H1 (cell line): Measurements from ENCODE around the gene GZMM. TPM values are rescaled to one million over a fixed set of nuclear protein-coding genes. Genes with fewer than 3 reads are reported as not detected.

Experiments
- E2F6 ChIP-seq: IDR thresholded peaks from 2 replicates; pipeline ENCODE4 v1.6.1; 2012; ENCODE audit warnings: inconsistent platforms
- KDM5A ChIP-seq: fragments of 200-600 bp; IDR thresholded peaks from 2 replicates; pipeline ENCODE4 v1.7.1; 2012; ENCODE audit warnings: mild to moderate bottlenecking, low read length, inconsistent platforms, mixed read lengths
- RAD21 ChIP-seq, 2 experiments: IDR thresholded peaks in 1 of 2; conservative IDR thresholded peaks in 1 of 2; 2 replicates each; pipeline ENCODE4 v1.6.1; 2011; ENCODE audit warnings: low read depth in 2 of 2, low read length in 2 of 2, improper control_type of control experiment in 1 of 2, inconsistent platforms in 1 of 2, mild to moderate bottlenecking in 1 of 2, moderate library complexity in 1 of 2
- RNF2 ChIP-seq: fragments of 200-900, 300-1000 bp; sonication (generic); IDR thresholded peaks from 2 replicates; pipeline ENCODE4 v1.7.1; 2016; ENCODE audit warnings: borderline replicate concordance, low read depth, mild to moderate bottlenecking, antibody characterized with exemption, low read length; ENCODE audit not compliant: poor library complexity, severe bottlenecking; ENCODE audit errors: missing control alignments
- SIX5 ChIP-seq: IDR thresholded peaks from 2 replicates; pipeline ENCODE4 v1.6.1; 2011; ENCODE audit warnings: mild to moderate bottlenecking, low read depth, low read length
- SP4 ChIP-seq: IDR thresholded peaks from 2 replicates; pipeline ENCODE4 v1.6.1; 2012; ENCODE audit warnings: low read length, inconsistent platforms
- TAF1 ChIP-seq: IDR thresholded peaks from 2 replicates; pipeline ENCODE4 v1.6.1; 2011; ENCODE audit warnings: mild to moderate bottlenecking, low read depth, low read length
- polyA plus RNA-seq, 7 experiments: library from polyadenylated mRNA; depleted of rRNA in 3 of 7; stranded (reverse) in 5 of 7; unstranded in 2 of 7; fragments of >200 nt in 5 of 7; fragments of 200-250 nt in 2 of 7; gene quantifications; 1 replicate in 5 of 7; 2 replicates in 1 of 7; 4 replicates in 1 of 7; pipeline versions ENCODE4 v1.2.1 to v1.2.3, GENCODE V29; 2011 to 2013; ENCODE audit warnings: missing spikeins in 2 of 7, mixed read lengths in 2 of 7
- total RNA-seq: library from RNA; stranded (reverse); fragmentation: NEBNext Ultra II Directional; extraction: Animal tissue kit (Norgen Biotek cat#: 25700); gene quantifications from 2 replicates; pipeline ENCODE4 v1.2.1, GENCODE V29; 2021
- TF ChIP-seq, protein P1 (sequence below): fragments of 300-600 bp; sonication (generic); IDR thresholded peaks from 2 replicates; pipeline ENCODE4 v1.7.1; 2012; ENCODE audit warnings: low read length, moderate library complexity, mild to moderate bottlenecking, inconsistent platforms; ENCODE audit not compliant: insufficient replicate concordance
- TF ChIP-seq, protein P2 (sequence below): IDR thresholded peaks from 2 replicates; pipeline ENCODE4 v1.6.1; 2012; ENCODE audit warnings: inconsistent platforms

The GZMM gene
- total and polyA plus RNA-seq, 2 of the 8 experiments (the other 6 are each of a cell fraction or from before 2014, with no cell fraction given) = 0.09 to 0.32 TPM

GRCh38 chr19:518598-519231 lies 25.1 kb upstream of the GZMM start (continued):
- no peak for TF ChIP-seq TAF1
- TF ChIP-seq SP4 = no peak
- peak; percentile 68 for TF ChIP-seq E2F6
- no peak for TF ChIP-seq KDM5A
- TF ChIP-seq, protein P1, sequence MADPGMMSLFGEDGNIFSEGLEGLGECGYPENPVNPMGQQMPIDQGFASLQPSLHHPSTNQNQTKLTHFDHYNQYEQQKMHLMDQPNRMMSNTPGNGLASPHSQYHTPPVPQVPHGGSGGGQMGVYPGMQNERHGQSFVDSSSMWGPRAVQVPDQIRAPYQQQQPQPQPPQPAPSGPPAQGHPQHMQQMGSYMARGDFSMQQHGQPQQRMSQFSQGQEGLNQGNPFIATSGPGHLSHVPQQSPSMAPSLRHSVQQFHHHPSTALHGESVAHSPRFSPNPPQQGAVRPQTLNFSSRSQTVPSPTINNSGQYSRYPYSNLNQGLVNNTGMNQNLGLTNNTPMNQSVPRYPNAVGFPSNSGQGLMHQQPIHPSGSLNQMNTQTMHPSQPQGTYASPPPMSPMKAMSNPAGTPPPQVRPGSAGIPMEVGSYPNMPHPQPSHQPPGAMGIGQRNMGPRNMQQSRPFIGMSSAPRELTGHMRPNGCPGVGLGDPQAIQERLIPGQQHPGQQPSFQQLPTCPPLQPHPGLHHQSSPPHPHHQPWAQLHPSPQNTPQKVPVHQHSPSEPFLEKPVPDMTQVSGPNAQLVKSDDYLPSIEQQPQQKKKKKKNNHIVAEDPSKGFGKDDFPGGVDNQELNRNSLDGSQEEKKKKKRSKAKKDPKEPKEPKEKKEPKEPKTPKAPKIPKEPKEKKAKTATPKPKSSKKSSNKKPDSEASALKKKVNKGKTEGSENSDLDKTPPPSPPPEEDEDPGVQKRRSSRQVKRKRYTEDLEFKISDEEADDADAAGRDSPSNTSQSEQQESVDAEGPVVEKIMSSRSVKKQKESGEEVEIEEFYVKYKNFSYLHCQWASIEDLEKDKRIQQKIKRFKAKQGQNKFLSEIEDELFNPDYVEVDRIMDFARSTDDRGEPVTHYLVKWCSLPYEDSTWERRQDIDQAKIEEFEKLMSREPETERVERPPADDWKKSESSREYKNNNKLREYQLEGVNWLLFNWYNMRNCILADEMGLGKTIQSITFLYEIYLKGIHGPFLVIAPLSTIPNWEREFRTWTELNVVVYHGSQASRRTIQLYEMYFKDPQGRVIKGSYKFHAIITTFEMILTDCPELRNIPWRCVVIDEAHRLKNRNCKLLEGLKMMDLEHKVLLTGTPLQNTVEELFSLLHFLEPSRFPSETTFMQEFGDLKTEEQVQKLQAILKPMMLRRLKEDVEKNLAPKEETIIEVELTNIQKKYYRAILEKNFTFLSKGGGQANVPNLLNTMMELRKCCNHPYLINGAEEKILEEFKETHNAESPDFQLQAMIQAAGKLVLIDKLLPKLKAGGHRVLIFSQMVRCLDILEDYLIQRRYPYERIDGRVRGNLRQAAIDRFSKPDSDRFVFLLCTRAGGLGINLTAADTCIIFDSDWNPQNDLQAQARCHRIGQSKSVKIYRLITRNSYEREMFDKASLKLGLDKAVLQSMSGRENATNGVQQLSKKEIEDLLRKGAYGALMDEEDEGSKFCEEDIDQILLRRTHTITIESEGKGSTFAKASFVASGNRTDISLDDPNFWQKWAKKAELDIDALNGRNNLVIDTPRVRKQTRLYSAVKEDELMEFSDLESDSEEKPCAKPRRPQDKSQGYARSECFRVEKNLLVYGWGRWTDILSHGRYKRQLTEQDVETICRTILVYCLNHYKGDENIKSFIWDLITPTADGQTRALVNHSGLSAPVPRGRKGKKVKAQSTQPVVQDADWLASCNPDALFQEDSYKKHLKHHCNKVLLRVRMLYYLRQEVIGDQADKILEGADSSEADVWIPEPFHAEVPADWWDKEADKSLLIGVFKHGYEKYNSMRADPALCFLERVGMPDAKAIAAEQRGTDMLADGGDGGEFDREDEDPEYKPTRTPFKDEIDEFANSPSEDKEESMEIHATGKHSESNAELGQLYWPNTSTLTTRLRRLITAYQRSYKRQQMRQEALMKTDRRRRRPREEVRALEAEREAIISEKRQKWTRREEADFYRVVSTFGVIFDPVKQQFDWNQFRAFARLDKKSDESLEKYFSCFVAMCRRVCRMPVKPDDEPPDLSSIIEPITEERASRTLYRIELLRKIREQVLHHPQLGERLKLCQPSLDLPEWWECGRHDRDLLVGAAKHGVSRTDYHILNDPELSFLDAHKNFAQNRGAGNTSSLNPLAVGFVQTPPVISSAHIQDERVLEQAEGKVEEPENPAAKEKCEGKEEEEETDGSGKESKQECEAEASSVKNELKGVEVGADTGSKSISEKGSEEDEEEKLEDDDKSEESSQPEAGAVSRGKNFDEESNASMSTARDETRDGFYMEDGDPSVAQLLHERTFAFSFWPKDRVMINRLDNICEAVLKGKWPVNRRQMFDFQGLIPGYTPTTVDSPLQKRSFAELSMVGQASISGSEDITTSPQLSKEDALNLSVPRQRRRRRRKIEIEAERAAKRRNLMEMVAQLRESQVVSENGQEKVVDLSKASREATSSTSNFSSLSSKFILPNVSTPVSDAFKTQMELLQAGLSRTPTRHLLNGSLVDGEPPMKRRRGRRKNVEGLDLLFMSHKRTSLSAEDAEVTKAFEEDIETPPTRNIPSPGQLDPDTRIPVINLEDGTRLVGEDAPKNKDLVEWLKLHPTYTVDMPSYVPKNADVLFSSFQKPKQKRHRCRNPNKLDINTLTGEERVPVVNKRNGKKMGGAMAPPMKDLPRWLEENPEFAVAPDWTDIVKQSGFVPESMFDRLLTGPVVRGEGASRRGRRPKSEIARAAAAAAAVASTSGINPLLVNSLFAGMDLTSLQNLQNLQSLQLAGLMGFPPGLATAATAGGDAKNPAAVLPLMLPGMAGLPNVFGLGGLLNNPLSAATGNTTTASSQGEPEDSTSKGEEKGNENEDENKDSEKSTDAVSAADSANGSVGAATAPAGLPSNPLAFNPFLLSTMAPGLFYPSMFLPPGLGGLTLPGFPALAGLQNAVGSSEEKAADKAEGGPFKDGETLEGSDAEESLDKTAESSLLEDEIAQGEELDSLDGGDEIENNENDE = no peak
- TF ChIP-seq, protein P2, sequence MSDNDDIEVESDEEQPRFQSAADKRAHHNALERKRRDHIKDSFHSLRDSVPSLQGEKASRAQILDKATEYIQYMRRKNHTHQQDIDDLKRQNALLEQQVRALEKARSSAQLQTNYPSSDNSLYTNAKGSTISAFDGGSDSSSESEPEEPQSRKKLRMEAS = peak; percentile 90
- TF ChIP-seq SIX5 = no peak
- peak in 1 of 2 experiments; percentile 7; a peak in 1 of 4 replicates for TF ChIP-seq RAD21 (IDR thresholded peaks at IDR 0.05 in 1 of 2, conservative IDR thresholded peaks at IDR 0.05 in 1 of 2; ENCODE audit: low read depth in 2 of 2, low read length in 2 of 2)
- TF ChIP-seq RNF2 = no peak
